ENCODE measurements around the gene NCMAP. TPM values are rescaled to one million over a fixed set of nuclear protein-coding genes. Genes with fewer than 3 reads are reported as not detected.

Gene NCMAP
- total and polyA plus RNA-seq, 2 donors (not counting 1 experiment from before 2014, with no cell fraction given), result not detected

GRCh38 chr1:24642481-24643362, 86.8 kb downstream of the NCMAP start, which contains the start of gene SRRM1:
Gene SRRM1, plus strand, starts transcription at chr1:24643302. Its CDS starts 25 bp downstream, at chr1:24643327.
- no peaks in the 10 kb centered on the region for H4K20me1 ChIP-seq (ENCODE audit: control insufficient read depth, extremely low read depth, insufficient read depth, low read length)
- H3K79me2 ChIP-seq (ENCODE audit: control insufficient read depth, insufficient read depth, low read length), result peaks cover 44% of the 10 kb centered on the region
- peaks cover 7% of the 10 kb centered on the region for H3K4me1 ChIP-seq (ENCODE audit: control insufficient read depth, extremely low read depth, insufficient read depth, low read length)
- peak within 1 kb of the TSS; percentile 68 for H2AFZ ChIP-seq (ENCODE audit: low read length)
- peak within 1 kb of the TSS; percentile 100 for H3K27ac ChIP-seq (ENCODE audit: insufficient read depth, low read length)
- peak within 1 kb of the TSS; percentile 96 for H3K4me2 ChIP-seq (ENCODE audit: extremely low read depth, insufficient read depth, low read length)
- H3K36me3 ChIP-seq (ENCODE audit: control insufficient read depth, insufficient read depth, low read length), result peaks cover 3% of the 10 kb centered on the region
- peak; percentile 100 for DNase-seq (ENCODE audit: low read depth in 2 of 2)
- H3K9me3 ChIP-seq (ENCODE audit: control insufficient read depth, insufficient read depth, low read depth, low read length), result no peaks in the 10 kb centered on the region
- peak within 1 kb of the TSS; percentile 100 for H3K9ac ChIP-seq (ENCODE audit: insufficient read depth, low read length)
- H3K27me3 ChIP-seq (ENCODE audit: control insufficient read depth, insufficient read depth, low read length), result no peaks in the 10 kb centered on the region
- TF ChIP-seq CTCF (conservative IDR thresholded peaks at IDR 0.05 in 1 of 2, IDR thresholded peaks at IDR 0.05 in 1 of 2; ENCODE audit: low read depth in 1 of 2, low read length in 2 of 2) (peak in 1 of 2 donors; percentile 12), EZH2 (IDR thresholded peaks at IDR 0.05; ENCODE audit: low read length, missing control alignments) (no peak)
- H3K4me3 ChIP-seq (replicated peaks in 1 of 4; ENCODE audit: control extremely low read depth in 1 of 4, insufficient read depth in 1 of 4, low read depth in 3 of 4, low read length in 4 of 4), result peak within 1 kb of the TSS; percentile 91 to 99 (median 96)

DNA sequence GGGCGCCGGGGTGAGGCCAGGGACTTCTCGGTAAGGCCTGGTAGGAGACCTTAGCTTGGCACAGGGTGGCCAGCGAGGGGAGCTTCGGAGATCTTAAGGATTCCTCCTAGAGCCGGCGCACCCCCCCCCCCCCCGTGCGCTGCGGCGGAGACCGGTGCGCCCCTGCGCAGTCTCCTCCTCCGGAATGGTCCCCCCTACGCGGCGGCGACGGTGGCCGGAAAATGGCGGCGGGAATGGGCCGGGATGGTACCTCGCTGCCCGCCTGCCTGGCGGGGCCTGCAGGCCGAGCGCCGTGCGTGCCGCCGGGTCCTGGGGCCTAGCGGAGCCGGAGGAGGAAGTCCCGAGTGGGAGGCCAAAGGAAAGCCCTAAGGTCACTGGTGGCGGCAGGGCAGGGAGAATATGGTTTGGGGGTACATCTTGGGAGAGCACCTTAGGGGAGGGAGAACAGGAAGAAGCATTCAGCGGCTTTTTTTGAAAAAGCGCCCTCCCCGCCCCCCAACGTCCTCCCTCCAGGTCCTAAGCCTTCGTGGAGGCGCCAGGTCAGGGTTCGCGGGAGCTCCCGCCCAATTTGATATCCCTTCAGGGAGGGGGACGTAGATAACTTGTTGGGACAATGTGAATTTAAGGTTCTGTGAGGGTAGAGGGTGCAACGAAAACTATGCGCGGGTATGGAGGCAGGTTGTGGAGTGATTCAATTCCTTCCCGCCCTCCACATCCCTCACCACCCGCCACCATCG, 87.6 kb downstream of the NCMAP start:
- peak overlapping the region; percentile 7 for H2AFZ ChIP-seq (ENCODE audit: low read length)
- no peak for TF ChIP-seq CTCF (conservative IDR thresholded peaks at IDR 0.05 in 1 of 2, IDR thresholded peaks at IDR 0.05 in 1 of 2; ENCODE audit: low read depth in 1 of 2, low read length in 2 of 2)
- no peak for TF ChIP-seq EZH2 (IDR thresholded peaks at IDR 0.05; ENCODE audit: low read length, missing control alignments)
- H3K4me3 ChIP-seq (replicated peaks in 1 of 4; ENCODE audit: control extremely low read depth in 1 of 4, insufficient read depth in 1 of 4, low read depth in 3 of 4, low read length in 4 of 4), result peak overlapping the region; percentile 73 to 94 (median 87)
- no peaks in the 10 kb centered on the region for H4K20me1 ChIP-seq (ENCODE audit: control insufficient read depth, extremely low read depth, insufficient read depth, low read length)
- H3K4me2 ChIP-seq (ENCODE audit: extremely low read depth, insufficient read depth, low read length), result peak overlapping the region; percentile 96
- DNase-seq (ENCODE audit: low read depth in 2 of 2), result peak in 1 of 2 donors; percentile 6
- H3K27me3 ChIP-seq (ENCODE audit: control insufficient read depth, insufficient read depth, low read length), result no peaks in the 10 kb centered on the region
- no peaks in the 10 kb centered on the region for H3K9me3 ChIP-seq (ENCODE audit: control insufficient read depth, insufficient read depth, low read depth, low read length)
- peaks cover 46% of the 10 kb centered on the region for H3K79me2 ChIP-seq (ENCODE audit: control insufficient read depth, insufficient read depth, low read length)
- H3K36me3 ChIP-seq (ENCODE audit: control insufficient read depth, insufficient read depth, low read length), result peaks cover 6% of the 10 kb centered on the region
- peak overlapping the region; percentile 94 for H3K9ac ChIP-seq (ENCODE audit: insufficient read depth, low read length)
- H3K27ac ChIP-seq (ENCODE audit: insufficient read depth, low read length), result peak overlapping the region; percentile 87
- peaks cover 7% of the 10 kb centered on the region for H3K4me1 ChIP-seq (ENCODE audit: control insufficient read depth, extremely low read depth, insufficient read depth, low read length)

GRCh38 chr1:24644100-24644384, 88.2 kb downstream of the NCMAP start:
- Histone ChIP-seq H2AFZ (ENCODE audit: low read length) (no peak overlapping the region), H3K4me2 (ENCODE audit: extremely low read depth, insufficient read depth, low read length) (peak overlapping the region; percentile 96), H3K9ac (ENCODE audit: insufficient read depth, low read length) (peak overlapping the region; percentile 94), H3K27me3 (ENCODE audit: control insufficient read depth, insufficient read depth, low read length) (no peaks in the 10 kb centered on the region), H4K20me1 (ENCODE audit: control insufficient read depth, extremely low read depth, insufficient read depth, low read length) (no peaks in the 10 kb centered on the region), H3K79me2 (ENCODE audit: control insufficient read depth, insufficient read depth, low read length) (peaks cover 46% of the 10 kb centered on the region), H3K27ac (ENCODE audit: insufficient read depth, low read length) (peak overlapping the region; percentile 87), H3K4me1 (ENCODE audit: control insufficient read depth, extremely low read depth, insufficient read depth, low read length) (peaks cover 7% of the 10 kb centered on the region), H3K36me3 (ENCODE audit: control insufficient read depth, insufficient read depth, low read length) (peaks cover 6% of the 10 kb centered on the region), H3K9me3 (ENCODE audit: control insufficient read depth, insufficient read depth, low read depth, low read length) (no peaks in the 10 kb centered on the region), H3K4me3 (replicated peaks in 1 of 4; ENCODE audit: control extremely low read depth in 1 of 4, insufficient read depth in 1 of 4, low read depth in 3 of 4, low read length in 4 of 4) (peak overlapping the region; percentile 73 to 94 (median 87))
- no peak for DNase-seq (ENCODE audit: low read depth in 2 of 2)
- TF ChIP-seq EZH2 (IDR thresholded peaks at IDR 0.05; ENCODE audit: low read length, missing control alignments), result no peak
- no peak for TF ChIP-seq CTCF (conservative IDR thresholded peaks at IDR 0.05 in 1 of 2, IDR thresholded peaks at IDR 0.05 in 1 of 2; ENCODE audit: low read depth in 1 of 2, low read length in 2 of 2)

Measured in fibroblast of lung (primary cell).